Measurements from ENCODE around the gene PRDM2.

PRDM2 gene

GRCh38 chr1:13731897-13732296, 31.9 kb downstream of the PRDM2 start:
- Histone ChIP-seq H3K27me3 (ENCODE audit: insufficient read depth, low read depth, severe bottlenecking) (no peaks in the 10 kb centered on the region), H3K36me3 (no peaks in the 10 kb centered on the region), H3K27ac (no peak overlapping the region), H3K4me3 (ENCODE audit: low read depth, low read length) (no peak overlapping the region), H3K9me3 (ENCODE audit: severe bottlenecking) (no peaks in the 10 kb centered on the region)
- DNase-seq: no peak
- no peak for TF ChIP-seq CTCF (IDR thresholded peaks at IDR 0.05; ENCODE audit: low read depth, low read length)

GRCh38 chr1:13732971-13733667, 33.1 kb downstream of the PRDM2 start:
- no peaks in the 10 kb centered on the region for H3K27me3 ChIP-seq (ENCODE audit: insufficient read depth, low read depth, severe bottlenecking)
- no peak overlapping the region for H3K4me3 ChIP-seq (ENCODE audit: low read depth, low read length)
- no peaks in the 10 kb centered on the region for H3K9me3 ChIP-seq (ENCODE audit: severe bottlenecking)
- TF ChIP-seq CTCF (IDR thresholded peaks at IDR 0.05; ENCODE audit: low read depth, low read length): no peak
- H3K27ac ChIP-seq: no peak overlapping the region
- H3K36me3 ChIP-seq: no peaks in the 10 kb centered on the region
- no peak for DNase-seq

GRCh38 chr1:13733711-13734110, 33.7 kb downstream of the PRDM2 start:
- Histone ChIP-seq H3K9me3 (ENCODE audit: severe bottlenecking) (no peaks in the 10 kb centered on the region), H3K27me3 (ENCODE audit: insufficient read depth, low read depth, severe bottlenecking) (no peaks in the 10 kb centered on the region), H3K36me3 (no peaks in the 10 kb centered on the region), H3K27ac (no peak overlapping the region), H3K4me3 (ENCODE audit: low read depth, low read length) (no peak overlapping the region)
- no peak for DNase-seq
- no peak for TF ChIP-seq CTCF (IDR thresholded peaks at IDR 0.05; ENCODE audit: low read depth, low read length)

- no peak overlapping the region for H3K27ac ChIP-seq
- TF ChIP-seq CTCF (IDR thresholded peaks at IDR 0.05; ENCODE audit: low read depth, low read length): no peak
- no peak for DNase-seq
- H3K27me3 ChIP-seq (ENCODE audit: insufficient read depth, low read depth, severe bottlenecking): no peaks in the 10 kb centered on the region
- no peak overlapping the region for H3K4me3 ChIP-seq (ENCODE audit: low read depth, low read length)
- H3K36me3 ChIP-seq: no peaks in the 10 kb centered on the region
- H3K9me3 ChIP-seq (ENCODE audit: severe bottlenecking): no peaks in the 10 kb centered on the region
Observed at GRCh38 chr1:13735168-13735930, 35.4 kb downstream of the PRDM2 start.

GRCh38 chr1:13737398-13737797, 37.4 kb downstream of the PRDM2 start:
- DNase-seq: no peak
- no peaks in the 10 kb centered on the region for H3K9me3 ChIP-seq (ENCODE audit: severe bottlenecking)
- no peaks in the 10 kb centered on the region for H3K27me3 ChIP-seq (ENCODE audit: insufficient read depth, low read depth, severe bottlenecking)
- no peak overlapping the region for H3K27ac ChIP-seq
- TF ChIP-seq CTCF (IDR thresholded peaks at IDR 0.05; ENCODE audit: low read depth, low read length): no peak
- H3K4me3 ChIP-seq (ENCODE audit: low read depth, low read length): no peak overlapping the region
- H3K36me3 ChIP-seq: no peaks in the 10 kb centered on the region

Data from WERI-Rb-1 (cell line).